ENCODE measurements around the gene PIWIL1.

The PIWIL1 gene

DNA sequence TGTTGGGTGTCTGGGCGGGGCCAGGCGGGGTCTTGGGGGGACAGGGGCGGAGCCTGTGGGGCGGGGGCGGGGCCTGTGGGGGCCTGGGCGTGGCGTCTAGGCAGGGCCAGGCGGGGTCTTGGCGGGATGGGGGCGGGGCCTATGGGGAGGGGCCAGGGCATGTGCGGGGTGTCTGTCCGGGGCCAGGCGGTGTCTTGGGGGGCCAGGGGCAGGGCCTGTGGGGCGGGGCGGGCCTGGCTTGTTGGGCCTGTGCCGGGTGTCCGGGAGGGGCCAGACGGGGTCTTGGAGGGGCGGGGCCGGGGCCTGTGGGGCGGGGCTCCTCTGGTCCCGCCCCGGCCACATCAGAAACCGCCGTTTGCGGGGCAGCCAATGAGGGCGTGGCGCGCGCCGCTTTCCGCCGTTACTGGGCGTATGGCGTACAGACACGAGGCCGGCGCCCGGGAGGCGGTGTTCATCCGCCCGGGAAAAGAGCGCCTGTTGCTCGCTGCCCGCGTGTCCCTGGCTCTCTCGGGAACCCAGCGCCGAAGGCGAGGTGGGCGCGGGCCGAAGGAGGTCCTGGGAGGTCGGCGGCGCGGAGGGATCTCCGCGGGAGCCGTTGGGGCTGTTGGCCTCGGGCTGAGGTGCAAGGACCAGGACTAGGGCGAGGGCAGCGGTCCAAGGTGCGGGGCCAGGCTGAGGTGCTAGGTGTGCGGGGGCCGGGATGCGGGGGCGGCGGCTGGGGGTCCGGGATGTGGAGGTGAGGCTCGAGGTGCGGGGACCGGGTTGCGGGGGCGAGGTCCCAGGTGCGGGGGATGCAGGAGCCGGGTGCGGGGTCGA lies at the start of gene PIWIL1:
Gene PIWIL1 (plus strand): TSS at position 400 of the 816 bp plus-strand sequence. CDS start 4,705 bp downstream, outside the sequence.
- Histone ChIP-seq H3K4me1 (ENCODE audit: control insufficient read depth in 1 of 2, insufficient read depth in 2 of 2, low read length in 2 of 2) (no peaks in the 10 kb centered on the region), H3K27me3 (ENCODE audit: low read depth, low read length) (peaks cover 11% of the 10 kb centered on the region), H3K9me3 (ENCODE audit: control insufficient read depth in 1 of 2, low read length in 2 of 2) (no peaks in the 10 kb centered on the region), H3K36me3 (ENCODE audit: control insufficient read depth in 1 of 2, insufficient read depth in 2 of 2, low read length in 2 of 2) (no peaks in the 10 kb centered on the region), H3K27ac (ENCODE audit: low read length) (no peak within 1 kb of the TSS), H3K4me3 (ENCODE audit: low read depth in 1 of 2, low read length in 2 of 2) (no peak within 1 kb of the TSS)

DNA sequence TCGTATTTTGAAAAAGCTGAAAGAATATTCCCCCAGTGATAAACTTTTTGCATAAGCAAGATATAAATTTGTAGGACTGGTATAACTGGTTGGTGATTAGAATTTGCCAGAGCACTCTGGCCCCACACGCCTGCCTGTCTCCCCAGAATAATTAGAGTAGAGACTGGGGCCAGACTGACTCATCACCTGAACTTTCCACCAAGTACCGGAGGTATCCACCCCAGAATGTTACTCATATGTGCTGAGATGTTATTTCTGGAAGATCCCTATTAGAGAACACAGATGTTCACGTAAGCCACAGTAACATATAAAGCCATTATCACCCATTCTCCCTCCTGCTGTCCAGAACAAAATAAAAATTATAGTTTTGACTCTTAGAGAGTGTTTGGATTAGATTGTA lies 49.5 kb upstream of the PIWIL1 start:
- H3K9me3 ChIP-seq (ENCODE audit: control insufficient read depth in 1 of 2, low read length in 2 of 2): peaks cover 3 to 21% of the 10 kb centered on the region in 2 donors

DNA sequence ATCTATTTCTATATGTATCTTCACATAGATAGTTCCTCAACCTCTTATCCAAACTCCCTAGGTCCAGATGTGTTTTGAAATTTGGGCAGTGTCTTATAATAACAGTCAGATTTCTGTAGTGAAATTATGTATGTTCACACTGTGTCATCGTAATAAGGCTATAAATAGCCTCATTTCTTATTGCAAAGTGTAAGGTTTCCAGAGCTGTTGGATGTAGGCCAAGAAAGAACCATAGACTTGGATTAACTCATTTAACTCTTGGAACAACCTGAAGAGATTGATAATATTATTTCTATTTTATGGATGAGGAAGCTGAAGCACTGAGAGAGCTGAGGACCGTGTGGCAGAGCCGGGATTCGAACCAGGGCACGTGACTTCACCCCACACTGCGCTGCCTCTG lies 49.0 kb upstream of the PIWIL1 start:
- H3K4me3 ChIP-seq (ENCODE audit: low read depth in 1 of 2, low read length in 2 of 2): no peak overlapping the region

More for the DNA sequence above, 49.5 kb upstream of the PIWIL1 start:
- Histone ChIP-seq H3K27ac (ENCODE audit: low read length) (no peak overlapping the region), H3K4me1 (ENCODE audit: control insufficient read depth in 1 of 2, insufficient read depth in 2 of 2, low read length in 2 of 2) (no peaks in the 10 kb centered on the region), H3K36me3 (ENCODE audit: control insufficient read depth in 1 of 2, insufficient read depth in 2 of 2, low read length in 2 of 2) (no peaks in the 10 kb centered on the region), H3K27me3 (ENCODE audit: low read depth, low read length) (no peaks in the 10 kb centered on the region), H3K4me3 (ENCODE audit: low read depth in 1 of 2, low read length in 2 of 2) (no peak overlapping the region)

DNA sequence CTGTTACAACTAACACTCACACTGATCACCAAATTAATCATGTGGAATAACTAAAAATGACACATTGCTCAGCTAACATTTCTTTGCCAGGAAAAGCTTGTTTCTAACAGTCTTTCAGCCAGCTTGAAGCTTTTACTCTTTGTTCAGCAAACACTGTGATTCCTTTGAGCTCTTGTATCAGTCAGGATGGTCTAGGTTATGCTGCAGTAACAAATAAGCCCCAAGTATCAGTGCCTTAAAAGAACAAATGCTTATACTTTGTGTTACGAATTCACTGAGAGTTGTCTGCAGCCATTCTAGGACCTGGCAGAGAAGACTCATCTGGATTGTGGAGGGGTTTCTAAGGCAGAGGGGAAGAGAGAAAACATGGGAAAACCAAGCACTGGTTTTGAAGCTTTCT lies 47.6 kb upstream of the PIWIL1 start:
- Histone ChIP-seq H3K4me3 (ENCODE audit: low read depth in 1 of 2, low read length in 2 of 2) (no peak overlapping the region), H3K27me3 (ENCODE audit: low read depth, low read length) (no peaks in the 10 kb centered on the region), H3K27ac (ENCODE audit: low read length) (no peak overlapping the region), H3K9me3 (ENCODE audit: control insufficient read depth in 1 of 2, low read length in 2 of 2) (peaks cover 4 to 22% of the 10 kb centered on the region in 2 donors), H3K36me3 (ENCODE audit: control insufficient read depth in 1 of 2, insufficient read depth in 2 of 2, low read length in 2 of 2) (no peaks in the 10 kb centered on the region), H3K4me1 (ENCODE audit: control insufficient read depth in 1 of 2, insufficient read depth in 2 of 2, low read length in 2 of 2) (no peaks in the 10 kb centered on the region)

More for the DNA sequence above, 49.0 kb upstream of the PIWIL1 start:
- Histone ChIP-seq H3K36me3 (ENCODE audit: control insufficient read depth in 1 of 2, insufficient read depth in 2 of 2, low read length in 2 of 2) (no peaks in the 10 kb centered on the region), H3K27me3 (ENCODE audit: low read depth, low read length) (no peaks in the 10 kb centered on the region), H3K27ac (ENCODE audit: low read length) (no peak overlapping the region), H3K4me1 (ENCODE audit: control insufficient read depth in 1 of 2, insufficient read depth in 2 of 2, low read length in 2 of 2) (no peaks in the 10 kb centered on the region), H3K9me3 (ENCODE audit: control insufficient read depth in 1 of 2, low read length in 2 of 2) (peaks cover 4 to 25% of the 10 kb centered on the region in 2 donors)

DNA sequence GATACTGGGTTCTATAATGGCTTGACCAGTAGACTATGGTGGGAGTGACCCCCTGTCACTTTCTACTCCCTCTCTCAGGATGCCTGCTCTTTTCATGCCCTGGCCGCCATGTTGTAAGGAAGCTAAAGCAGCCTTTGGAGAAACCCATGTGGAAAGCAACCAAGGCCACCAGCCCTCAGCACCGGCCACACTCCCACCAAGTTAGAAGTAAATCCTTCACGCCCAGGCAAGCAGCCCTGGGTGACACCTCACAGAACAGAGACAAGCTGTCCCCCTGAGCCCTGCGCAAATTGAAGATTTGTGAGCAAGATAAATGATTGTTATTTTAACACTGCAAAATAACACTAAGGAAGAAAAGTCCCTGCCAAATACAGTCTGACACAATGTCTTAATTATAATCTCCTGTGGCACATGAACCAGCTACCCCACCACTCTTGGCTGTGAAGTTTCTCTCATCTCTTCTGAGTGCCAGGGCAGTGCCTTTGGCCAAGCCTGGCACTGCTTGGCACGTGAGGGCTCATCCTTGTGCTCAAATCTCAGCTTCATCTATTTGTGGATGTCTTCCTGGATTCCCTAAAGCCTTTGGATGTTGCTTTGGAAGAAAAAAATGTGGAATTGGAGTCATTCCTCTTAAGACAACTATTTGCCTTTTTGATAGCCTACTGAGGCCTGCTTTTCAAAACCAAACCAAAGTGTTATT lies 39.2 kb upstream of the PIWIL1 start:
- Histone ChIP-seq H3K4me3 (ENCODE audit: low read depth in 1 of 2, low read length in 2 of 2) (no peak overlapping the region), H3K27ac (ENCODE audit: low read length) (no peak overlapping the region), H3K9me3 (ENCODE audit: control insufficient read depth in 1 of 2, low read length in 2 of 2) (peaks cover 0 to 7% of the 10 kb centered on the region in 2 donors), H3K4me1 (ENCODE audit: control insufficient read depth in 1 of 2, insufficient read depth in 2 of 2, low read length in 2 of 2) (no peaks in the 10 kb centered on the region), H3K27me3 (ENCODE audit: low read depth, low read length) (no peaks in the 10 kb centered on the region), H3K36me3 (ENCODE audit: control insufficient read depth in 1 of 2, insufficient read depth in 2 of 2, low read length in 2 of 2) (no peaks in the 10 kb centered on the region)

DNA sequence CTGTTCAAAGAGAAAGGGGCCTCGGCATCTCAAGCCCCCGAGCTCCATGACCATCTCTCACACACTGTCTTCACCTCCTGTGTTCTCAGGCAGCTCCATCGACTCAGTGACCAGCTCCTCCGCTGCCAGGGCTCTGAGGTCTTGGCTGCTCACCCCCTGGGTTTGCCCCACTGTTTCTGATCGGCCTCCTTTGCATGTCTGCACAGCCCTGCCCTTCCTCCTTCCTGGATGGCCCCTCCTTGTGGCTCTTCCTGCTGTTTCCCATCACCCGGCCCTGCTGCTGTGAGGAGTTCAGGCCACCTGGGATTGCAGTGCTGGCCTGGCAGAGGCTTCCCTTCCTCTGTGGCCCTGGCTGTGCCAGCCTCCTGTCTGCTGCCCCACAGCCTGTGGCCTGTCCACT lies 38.1 kb upstream of the PIWIL1 start:
- H3K9me3 ChIP-seq (ENCODE audit: control insufficient read depth in 1 of 2, low read length in 2 of 2): peaks cover 0 to 5% of the 10 kb centered on the region in 2 donors
- H3K4me1 ChIP-seq (ENCODE audit: control insufficient read depth in 1 of 2, insufficient read depth in 2 of 2, low read length in 2 of 2): no peaks in the 10 kb centered on the region
- H3K36me3 ChIP-seq (ENCODE audit: control insufficient read depth in 1 of 2, insufficient read depth in 2 of 2, low read length in 2 of 2): no peaks in the 10 kb centered on the region

DNA sequence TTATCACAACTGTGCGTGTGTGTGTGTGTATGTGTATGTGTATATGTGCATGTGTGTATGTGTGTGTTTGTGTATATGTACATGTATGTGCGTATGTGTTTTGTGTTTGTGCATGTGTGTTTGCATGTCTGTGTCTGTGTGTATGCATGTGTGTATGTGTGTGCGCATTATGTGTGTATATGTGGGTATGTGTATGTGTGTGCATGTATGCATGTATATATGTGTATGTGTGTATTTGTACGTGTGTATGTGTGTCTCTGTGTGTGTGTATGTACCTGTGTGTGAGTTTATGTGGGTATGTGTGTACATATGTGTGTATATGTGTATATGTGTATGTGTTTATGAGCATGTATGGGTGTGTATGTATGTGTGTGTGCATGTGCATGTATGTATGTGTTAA lies 37.6 kb upstream of the PIWIL1 start:
- Histone ChIP-seq H3K36me3 (ENCODE audit: control insufficient read depth in 1 of 2, insufficient read depth in 2 of 2, low read length in 2 of 2) (no peaks in the 10 kb centered on the region), H3K4me3 (ENCODE audit: low read depth in 1 of 2, low read length in 2 of 2) (no peak overlapping the region), H3K9me3 (ENCODE audit: control insufficient read depth in 1 of 2, low read length in 2 of 2) (peaks cover 0 to 5% of the 10 kb centered on the region in 2 donors), H3K27ac (ENCODE audit: low read length) (no peak overlapping the region), H3K4me1 (ENCODE audit: control insufficient read depth in 1 of 2, insufficient read depth in 2 of 2, low read length in 2 of 2) (no peaks in the 10 kb centered on the region), H3K27me3 (ENCODE audit: low read depth, low read length) (no peaks in the 10 kb centered on the region)

More for the DNA sequence above, 38.1 kb upstream of the PIWIL1 start:
- H3K4me3 ChIP-seq (ENCODE audit: low read depth in 1 of 2, low read length in 2 of 2): no peak overlapping the region
- H3K27me3 ChIP-seq (ENCODE audit: low read depth, low read length): no peaks in the 10 kb centered on the region
- no peak overlapping the region for H3K27ac ChIP-seq (ENCODE audit: low read length)

DNA sequence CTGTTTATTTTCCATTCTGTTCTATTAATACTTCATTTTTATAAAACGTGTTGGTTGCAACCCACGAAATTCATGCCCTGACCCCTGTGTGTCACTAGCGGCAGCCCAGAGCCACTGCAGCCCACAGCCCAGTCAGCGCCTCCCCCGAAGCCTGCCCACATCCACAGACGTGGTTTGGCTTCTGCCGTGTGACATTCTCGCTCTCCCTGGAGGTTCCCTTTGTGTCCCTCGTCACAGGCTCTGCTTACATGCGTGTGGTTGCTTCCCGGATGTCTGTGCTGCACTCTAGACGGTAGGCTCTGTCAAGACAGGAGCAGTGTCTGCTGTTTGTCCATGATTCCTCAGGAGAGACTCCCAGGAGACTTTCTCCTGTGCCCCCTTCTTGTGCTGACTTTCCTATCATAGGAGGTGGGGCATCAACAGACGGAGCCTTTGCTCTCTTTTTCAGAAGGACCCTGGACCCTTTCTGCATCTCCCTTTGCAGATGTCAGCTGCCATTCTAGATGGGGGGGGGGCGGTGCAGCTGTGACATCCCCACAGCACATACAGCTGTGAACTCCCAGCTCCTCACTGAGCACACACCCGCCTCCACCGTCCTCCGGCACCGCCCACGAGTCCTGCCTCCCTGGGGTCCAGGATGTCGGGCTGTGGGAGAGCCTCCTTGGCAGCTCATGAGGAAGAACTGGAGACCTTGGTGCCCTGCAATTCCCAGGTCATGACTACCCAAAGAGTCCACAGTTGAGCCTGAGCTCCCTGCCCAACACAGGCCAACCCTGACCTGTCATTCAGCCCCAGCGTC lies 36.8 kb upstream of the PIWIL1 start:
- H3K27ac ChIP-seq (ENCODE audit: low read length): no peak overlapping the region
- no peaks in the 10 kb centered on the region for H3K4me1 ChIP-seq (ENCODE audit: control insufficient read depth in 1 of 2, insufficient read depth in 2 of 2, low read length in 2 of 2)
- H3K36me3 ChIP-seq (ENCODE audit: control insufficient read depth in 1 of 2, insufficient read depth in 2 of 2, low read length in 2 of 2): no peaks in the 10 kb centered on the region
- no peaks in the 10 kb centered on the region for H3K27me3 ChIP-seq (ENCODE audit: low read depth, low read length)
- peaks cover 0 to 5% of the 10 kb centered on the region in 2 donors for H3K9me3 ChIP-seq (ENCODE audit: control insufficient read depth in 1 of 2, low read length in 2 of 2)
- no peak overlapping the region for H3K4me3 ChIP-seq (ENCODE audit: low read depth in 1 of 2, low read length in 2 of 2)

DNA sequence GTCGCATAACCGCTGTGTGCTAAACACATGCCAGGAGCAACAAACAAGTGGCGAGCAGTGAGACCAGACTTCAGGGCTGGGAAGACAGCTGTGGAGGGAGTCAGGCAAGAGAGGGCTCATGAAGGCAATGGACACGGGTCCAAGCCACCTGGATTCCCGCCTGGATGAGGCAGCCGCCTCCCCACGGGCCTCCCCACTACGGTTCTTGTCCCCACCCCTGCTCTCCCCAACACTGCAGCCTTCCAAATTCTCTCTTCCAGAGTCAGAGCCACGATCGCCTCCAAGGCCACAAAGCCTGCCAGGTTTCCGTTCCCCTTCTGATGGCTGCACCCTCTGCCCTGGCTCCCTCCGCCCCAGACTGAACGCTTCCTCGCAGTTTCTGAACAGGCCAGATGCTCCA lies 36.1 kb upstream of the PIWIL1 start:
- H3K9me3 ChIP-seq (ENCODE audit: control insufficient read depth in 1 of 2, low read length in 2 of 2): peaks cover 0 to 5% of the 10 kb centered on the region in 2 donors
- no peak overlapping the region for H3K4me3 ChIP-seq (ENCODE audit: low read depth in 1 of 2, low read length in 2 of 2)
- H3K36me3 ChIP-seq (ENCODE audit: control insufficient read depth in 1 of 2, insufficient read depth in 2 of 2, low read length in 2 of 2): no peaks in the 10 kb centered on the region
- no peaks in the 10 kb centered on the region for H3K4me1 ChIP-seq (ENCODE audit: control insufficient read depth in 1 of 2, insufficient read depth in 2 of 2, low read length in 2 of 2)
- no peak overlapping the region for H3K27ac ChIP-seq (ENCODE audit: low read length)
- no peaks in the 10 kb centered on the region for H3K27me3 ChIP-seq (ENCODE audit: low read depth, low read length)

DNA sequence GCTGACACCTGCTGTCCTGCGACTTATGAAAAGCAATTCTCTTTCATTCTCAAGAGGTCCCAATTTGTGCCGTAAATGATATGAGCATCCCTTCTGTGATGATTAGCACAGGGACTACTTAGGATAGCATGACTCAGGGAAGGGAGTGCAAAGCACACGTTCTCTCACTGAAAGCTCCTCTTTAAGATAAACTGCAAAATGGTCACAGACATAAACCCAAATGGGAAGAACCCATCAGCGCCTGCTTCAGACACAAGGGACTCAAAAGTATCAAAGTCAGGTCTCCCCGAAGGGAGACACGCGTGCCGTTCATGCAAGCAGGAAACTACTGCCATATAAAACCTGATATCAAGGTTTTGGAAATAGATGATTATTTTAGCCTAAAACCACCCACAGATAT lies 33.9 kb upstream of the PIWIL1 start:
- H3K36me3 ChIP-seq (ENCODE audit: control insufficient read depth in 1 of 2, insufficient read depth in 2 of 2, low read length in 2 of 2): no peaks in the 10 kb centered on the region
- no peak overlapping the region for H3K27ac ChIP-seq (ENCODE audit: low read length)
- H3K4me3 ChIP-seq (ENCODE audit: low read depth in 1 of 2, low read length in 2 of 2): no peak overlapping the region
- H3K27me3 ChIP-seq (ENCODE audit: low read depth, low read length): no peaks in the 10 kb centered on the region
- H3K4me1 ChIP-seq (ENCODE audit: control insufficient read depth in 1 of 2, insufficient read depth in 2 of 2, low read length in 2 of 2): no peaks in the 10 kb centered on the region
- no peaks in the 10 kb centered on the region for H3K9me3 ChIP-seq (ENCODE audit: control insufficient read depth in 1 of 2, low read length in 2 of 2)

DNA sequence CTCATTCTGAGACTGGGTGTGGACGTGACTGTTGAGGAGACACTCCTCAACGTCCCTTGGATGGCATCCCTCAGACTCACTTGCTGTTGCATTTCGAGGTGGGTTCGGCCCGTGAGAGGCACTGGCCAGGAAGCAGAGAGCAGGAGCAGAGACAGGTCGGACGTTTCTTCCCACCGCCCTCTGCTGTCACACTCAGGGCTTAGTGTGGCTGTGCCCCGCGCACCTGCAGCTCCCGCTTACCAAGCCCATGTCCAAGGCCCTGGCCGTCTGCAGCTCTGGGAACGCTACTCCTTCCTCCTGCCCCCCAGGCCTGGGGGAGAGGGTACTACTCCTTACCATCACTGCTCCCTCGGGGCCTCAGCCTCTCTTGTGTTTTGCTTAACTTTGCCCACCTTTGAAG lies 29.8 kb upstream of the PIWIL1 start:
- Histone ChIP-seq H3K36me3 (ENCODE audit: control insufficient read depth in 1 of 2, insufficient read depth in 2 of 2, low read length in 2 of 2) (no peaks in the 10 kb centered on the region), H3K27ac (ENCODE audit: low read length) (no peak overlapping the region), H3K9me3 (ENCODE audit: control insufficient read depth in 1 of 2, low read length in 2 of 2) (no peaks in the 10 kb centered on the region)

More for the DNA sequence above, 29.8 kb upstream of the PIWIL1 start:
- Histone ChIP-seq H3K4me1 (ENCODE audit: control insufficient read depth in 1 of 2, insufficient read depth in 2 of 2, low read length in 2 of 2) (no peaks in the 10 kb centered on the region), H3K27me3 (ENCODE audit: low read depth, low read length) (no peaks in the 10 kb centered on the region), H3K4me3 (ENCODE audit: low read depth in 1 of 2, low read length in 2 of 2) (no peak overlapping the region)
